HG03039 (cell line): ENCODE measurements around the gene F13A1.
A peak's percentile ranks its signal among the peaks of the same experiment; 100 is the strongest.

Experiments
- ATAC-seq: cut with Tn5 transposase; IDR thresholded peaks from one replicate; pipeline ENCODE4 v1.9.1; 2021; ENCODE audit warnings: mild to moderate bottlenecking, moderate library complexity; ENCODE audit not compliant: unreplicated experiment

The F13A1 gene

GRCh38 chr6:6319952-6320811 is at the start of gene F13A1:
F13A1 (minus strand) TSS chr6:6320662; CDS start chr6:6318664, 1,998 bp downstream.
- no peak for ATAC-seq

GRCh38 chr6:6368684-6369052 is 48.2 kb upstream of the F13A1 start:
- ATAC-seq = no peak

- ATAC-seq = no peak
Observed at GRCh38 chr6:6368040-6368683, 47.7 kb upstream of the F13A1 start.

- ATAC-seq = no peak
Observed at GRCh38 chr6:6366803-6367202, 46.3 kb upstream of the F13A1 start.

GRCh38 chr6:6365242-6365641 is 44.8 kb upstream of the F13A1 start:
- no peak for ATAC-seq

- ATAC-seq = no peak
Observed at GRCh38 chr6:6362056-6362840, 41.8 kb upstream of the F13A1 start.

- ATAC-seq = no peak
Observed at GRCh38 chr6:6357530-6357929, 37.1 kb upstream of the F13A1 start.

- ATAC-seq = no peak
Observed at GRCh38 chr6:6357032-6357431, 36.6 kb upstream of the F13A1 start.

- ATAC-seq = no peak
Observed at GRCh38 chr6:6352772-6353171, 32.3 kb upstream of the F13A1 start.

GRCh38 chr6:6351511-6352025 is 31.1 kb upstream of the F13A1 start:
- no peak for ATAC-seq

- no peak for ATAC-seq
Observed at GRCh38 chr6:6350696-6351095, 30.2 kb upstream of the F13A1 start.

GRCh38 chr6:6348256-6348655 is 27.8 kb upstream of the F13A1 start:
- no peak for ATAC-seq

GRCh38 chr6:6346427-6347023 is 26.1 kb upstream of the F13A1 start:
- no peak for ATAC-seq

GRCh38 chr6:6333501-6333900 is 13.0 kb upstream of the F13A1 start:
- no peak for ATAC-seq

- ATAC-seq = peak; percentile 28
Observed at GRCh38 chr6:6332811-6333244, 12.4 kb upstream of the F13A1 start.

GRCh38 chr6:6331946-6332601 is 11.6 kb upstream of the F13A1 start:
- ATAC-seq = peak; percentile 60

- ATAC-seq = peak; percentile 69
Observed at GRCh38 chr6:6331393-6331792, 10.9 kb upstream of the F13A1 start.

- ATAC-seq = no peak
Observed at GRCh38 chr6:6330407-6330806, 9.9 kb upstream of the F13A1 start.

GRCh38 chr6:6328451-6328850 is 8.0 kb upstream of the F13A1 start:
- no peak for ATAC-seq

- no peak for ATAC-seq
Observed at GRCh38 chr6:6323352-6323751, 2.9 kb upstream of the F13A1 start.
